ENCODE data around the gene COX4I1. TPM values are rescaled to one million over a fixed set of nuclear protein-coding genes. Genes with fewer than 3 reads are reported as not detected.
A peak's percentile ranks its signal among the peaks of the same experiment; 100 is the strongest.

Gene COX4I1
- total RNA-seq, 4 donors from 2014 or later = 635 to 1,115 (median 865) TPM

GRCh38 chr16:85842848-85843247 lies 43.4 kb downstream of the COX4I1 start:
- Histone ChIP-seq H3K9me3 (no peaks in the 10 kb centered on the region), H3K27me3 (peaks cover 5% of the 10 kb centered on the region), H3K36me3 (no peaks in the 10 kb centered on the region), H3K27ac (no peak overlapping the region), H3K4me1 (peaks cover 4 to 13% (median 10%) of the 10 kb centered on the region in 4 donors), H3K4me3 (no peak overlapping the region)
- intact Hi-C loops (cut with DNase I; ENCODE audit: low total_unique reads) = no loop called here
- 94 to 100% methylated on average over 3 to 9 of the region's 9 CpGs for WGBS, 2 donors (ENCODE audit: low coverage in 1 of 2)
- no peak for TF ChIP-seq CTCF (IDR thresholded peaks at IDR 0.05)
- no peak for DNase-seq
- in situ Hi-C loops (cut with MboI; ENCODE audit: low pct_ligation_motif_present in 1 of 4, low pct_unique_long_range_greater_than_20kb in 1 of 4, low sequenced_read_pairs in 3 of 4) = no loop called here

- intact Hi-C loops (cut with DNase I; ENCODE audit: low total_unique reads) (no loop called here), in situ Hi-C loops (cut with MboI; ENCODE audit: low pct_ligation_motif_present in 1 of 4, low pct_unique_long_range_greater_than_20kb in 1 of 4, low sequenced_read_pairs in 3 of 4) (no loop called here)
- Histone ChIP-seq H3K4me1 (peaks cover 4 to 15% (median 12%) of the 10 kb centered on the region in 4 donors), H3K9me3 (no peaks in the 10 kb centered on the region), H3K36me3 (no peaks in the 10 kb centered on the region), H3K27ac (no peak overlapping the region), H3K4me3 (no peak overlapping the region), H3K27me3 (peaks cover 3% of the 10 kb centered on the region)
- no peak for DNase-seq
- 93 to 95% methylated on average over 6 to 11 of the region's 11 CpGs for WGBS, 2 donors (ENCODE audit: low coverage in 1 of 2)
- no peak for TF ChIP-seq POLR2A (IDR thresholded peaks at IDR 0.05)
- no peak for TF ChIP-seq CTCF (IDR thresholded peaks at IDR 0.05)
- TF ChIP-seq EP300 (IDR thresholded peaks at IDR 0.05; ENCODE audit: low read depth) = no peak
- TF ChIP-seq POLR2AphosphoS5 (IDR thresholded peaks at IDR 0.05) = no peak
These were observed 44.1 kb downstream of the COX4I1 start for GRCh38 chr16:85843471-85844168.

GRCh38 chr16:85844169-85844481 lies 44.6 kb downstream of the COX4I1 start:
- no peak for DNase-seq
- H3K36me3 ChIP-seq = no peaks in the 10 kb centered on the region
- H3K27me3 ChIP-seq = peaks cover 3% of the 10 kb centered on the region
- in situ Hi-C loops (cut with MboI; ENCODE audit: low pct_ligation_motif_present in 1 of 4, low pct_unique_long_range_greater_than_20kb in 1 of 4, low sequenced_read_pairs in 3 of 4) (no loop called here), intact Hi-C loops (cut with DNase I; ENCODE audit: low total_unique reads) (no loop called here)
- H3K9me3 ChIP-seq = no peaks in the 10 kb centered on the region
- no peak overlapping the region for H3K27ac ChIP-seq
- H3K4me3 ChIP-seq = no peak overlapping the region
- TF ChIP-seq EP300 (IDR thresholded peaks at IDR 0.05; ENCODE audit: low read depth) (no peak), CTCF (IDR thresholded peaks at IDR 0.05) (no peak), POLR2A (IDR thresholded peaks at IDR 0.05) (no peak), POLR2AphosphoS5 (IDR thresholded peaks at IDR 0.05) (no peak)
- peaks cover 4 to 15% (median 12%) of the 10 kb centered on the region in 4 donors for H3K4me1 ChIP-seq

- peaks cover 4 to 15% (median 12%) of the 10 kb centered on the region in 4 donors for H3K4me1 ChIP-seq
- no peaks in the 10 kb centered on the region for H3K9me3 ChIP-seq
- H3K36me3 ChIP-seq = no peaks in the 10 kb centered on the region
- DNase-seq = no peak
- H3K27me3 ChIP-seq = no peaks in the 10 kb centered on the region
- H3K4me3 ChIP-seq = no peak overlapping the region
- 6 to 11% methylated on average over 3 to 15 of the region's 15 CpGs for WGBS, 2 donors (ENCODE audit: low coverage in 1 of 2)
- no peak for TF ChIP-seq EP300 (IDR thresholded peaks at IDR 0.05; ENCODE audit: low read depth)
- no peak for TF ChIP-seq POLR2AphosphoS5 (IDR thresholded peaks at IDR 0.05)
- TF ChIP-seq CTCF (IDR thresholded peaks at IDR 0.05) = no peak
- TF ChIP-seq POLR2A (IDR thresholded peaks at IDR 0.05) = no peak
- intact Hi-C loops (cut with DNase I; ENCODE audit: low total_unique reads) (no loop called here), in situ Hi-C loops (cut with MboI; ENCODE audit: low pct_ligation_motif_present in 1 of 4, low pct_unique_long_range_greater_than_20kb in 1 of 4, low sequenced_read_pairs in 3 of 4) (no loop called here)
- H3K27ac ChIP-seq = peak overlapping the region in 3 of 4 donors; percentile 13 to 44 (median 33)
These were observed 45.3 kb downstream of the COX4I1 start for GRCh38 chr16:85844786-85845185.
